Prostate gland (tissue), 2 donors: ENCODE measurements around the gene KBTBD3.

ENCODE experiments used
- POLR2A ChIP-seq: fragments of 450-650 bp; IDR thresholded peaks from one replicate; pipeline ENCODE4 v1.6.1; 2016; ENCODE audit warnings: antibody characterized with exemption, mild to moderate bottlenecking
- TF ChIP-seq, protein P1 (sequence below), 4 experiments: fragments of 200-600 bp in 2 of 4; fragments of 450-650 bp in 2 of 4; sonication (generic) in 2 of 4; IDR thresholded peaks; 1 replicate in 3 of 4; 2 replicates in 1 of 4; pipeline ENCODE4 v1.5.1; 2016 to 2019; ENCODE audit warnings: antibody characterized with exemption in 4 of 4, mild to moderate bottlenecking in 2 of 4, moderate library complexity in 2 of 4

DNA sequence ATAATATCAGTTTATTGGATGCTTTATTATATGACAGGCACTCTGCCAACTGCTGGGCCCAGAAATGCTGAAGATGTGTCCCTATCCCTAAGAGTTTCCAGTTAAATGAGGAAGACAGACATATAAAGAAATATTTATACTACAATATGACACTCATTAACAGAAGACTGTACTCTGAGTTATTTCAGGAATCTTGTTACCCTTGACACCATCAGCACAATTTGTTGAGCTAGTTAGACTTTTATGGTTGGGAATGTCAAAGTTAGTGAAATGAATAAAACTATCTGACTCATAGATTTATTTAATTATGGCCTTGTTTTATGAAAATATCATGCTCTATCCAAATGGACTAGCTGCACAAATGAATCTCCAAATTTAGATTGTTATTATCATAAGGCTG lies 29.5 kb downstream of the KBTBD3 start:
- TF ChIP-seq POLR2A: no peak
- TF ChIP-seq, protein P1, sequence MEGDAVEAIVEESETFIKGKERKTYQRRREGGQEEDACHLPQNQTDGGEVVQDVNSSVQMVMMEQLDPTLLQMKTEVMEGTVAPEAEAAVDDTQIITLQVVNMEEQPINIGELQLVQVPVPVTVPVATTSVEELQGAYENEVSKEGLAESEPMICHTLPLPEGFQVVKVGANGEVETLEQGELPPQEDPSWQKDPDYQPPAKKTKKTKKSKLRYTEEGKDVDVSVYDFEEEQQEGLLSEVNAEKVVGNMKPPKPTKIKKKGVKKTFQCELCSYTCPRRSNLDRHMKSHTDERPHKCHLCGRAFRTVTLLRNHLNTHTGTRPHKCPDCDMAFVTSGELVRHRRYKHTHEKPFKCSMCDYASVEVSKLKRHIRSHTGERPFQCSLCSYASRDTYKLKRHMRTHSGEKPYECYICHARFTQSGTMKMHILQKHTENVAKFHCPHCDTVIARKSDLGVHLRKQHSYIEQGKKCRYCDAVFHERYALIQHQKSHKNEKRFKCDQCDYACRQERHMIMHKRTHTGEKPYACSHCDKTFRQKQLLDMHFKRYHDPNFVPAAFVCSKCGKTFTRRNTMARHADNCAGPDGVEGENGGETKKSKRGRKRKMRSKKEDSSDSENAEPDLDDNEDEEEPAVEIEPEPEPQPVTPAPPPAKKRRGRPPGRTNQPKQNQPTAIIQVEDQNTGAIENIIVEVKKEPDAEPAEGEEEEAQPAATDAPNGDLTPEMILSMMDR (IDR thresholded peaks at IDR 0.05): no peak
